A549 treated with AZD2906 at 1 μM for 4 hours (cell line): Measurements from ENCODE around the gene DIRAS2. TPM values are rescaled to one million over a fixed set of nuclear protein-coding genes. Genes with fewer than 3 reads are reported as not detected.

ENCODE experiments used
- total RNA-seq: library from RNA; stranded (reverse); fragments of 200-300 nt; extraction: Qiagen RNA extraction; gene quantifications from 5 replicates; pipeline ENCODE4 v1.2.3, GENCODE V29; 2022

DIRAS2 gene
- 0.01 TPM in 1 of 5 replicates, not detected in the others for total RNA-seq

GRCh38 chr9:90642570-90643539, at the start of gene DIRAS2:
Gene DIRAS2 (minus strand): TSS chr9:90642824. CDS start chr9:90613827, 28,997 bp downstream.

Other genes starting within 250 kb of the DIRAS2 start
- gene SYK, start 159.0 kb upstream of the DIRAS2 start, total RNA-seq = 0.02 to 0.17 TPM (median 0.03 TPM) in 4 of 5 replicates, not detected in the other